Measurements from ENCODE around the gene CDKN2A.
"Not testable (repeated sequence)": the region's sequence is repeated elsewhere in the genome, so short reads cannot be mapped to it uniquely, and the experiment has no call there.

Gene CDKN2A

DNA sequence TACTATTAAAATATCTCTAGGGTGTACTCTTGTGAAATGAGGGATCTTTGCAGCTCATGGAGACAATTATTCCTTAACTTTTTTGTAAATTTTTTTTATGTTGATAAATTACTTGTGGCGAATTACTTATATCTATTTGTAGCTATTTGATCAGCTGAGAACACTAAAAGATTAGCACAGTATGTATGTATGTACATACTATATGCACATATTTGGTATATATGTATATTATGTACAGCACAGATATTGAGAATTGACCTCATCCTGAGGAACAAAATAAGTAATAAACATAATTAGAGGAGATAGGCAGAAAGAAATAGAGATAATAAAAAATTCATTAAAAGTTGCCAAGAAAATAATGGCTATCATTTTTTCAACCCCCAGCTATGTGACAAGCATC, 11.8 kb downstream of the CDKN2A start:
- DNase-seq: no peak

DNA sequence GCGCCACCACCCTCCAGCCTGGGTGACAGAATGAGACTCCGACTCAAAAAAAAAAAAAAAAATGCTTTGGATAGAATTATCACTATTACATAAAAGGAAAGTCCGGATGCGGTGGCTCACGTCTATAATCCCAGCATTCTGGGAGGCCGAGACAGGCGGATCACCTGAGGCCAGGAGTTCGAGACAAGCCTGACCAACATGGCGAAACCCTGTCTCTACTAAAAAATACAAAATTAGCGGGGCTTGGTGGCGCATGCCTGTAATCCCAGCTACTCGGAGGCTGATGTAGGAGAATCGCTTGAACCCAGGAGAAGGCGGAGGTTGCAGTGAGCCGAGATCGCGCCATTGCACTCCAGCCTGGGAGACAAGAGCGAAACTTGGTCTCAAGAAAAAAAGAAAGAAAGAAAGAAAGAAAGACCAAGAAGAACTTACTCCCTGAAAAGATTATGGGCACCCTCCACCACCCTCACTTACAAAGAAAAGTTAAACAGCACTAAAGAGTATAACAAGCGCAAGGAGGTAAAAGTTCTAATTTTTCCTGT, 17.8 kb downstream of the CDKN2A start:
- no peak for DNase-seq

DNA sequence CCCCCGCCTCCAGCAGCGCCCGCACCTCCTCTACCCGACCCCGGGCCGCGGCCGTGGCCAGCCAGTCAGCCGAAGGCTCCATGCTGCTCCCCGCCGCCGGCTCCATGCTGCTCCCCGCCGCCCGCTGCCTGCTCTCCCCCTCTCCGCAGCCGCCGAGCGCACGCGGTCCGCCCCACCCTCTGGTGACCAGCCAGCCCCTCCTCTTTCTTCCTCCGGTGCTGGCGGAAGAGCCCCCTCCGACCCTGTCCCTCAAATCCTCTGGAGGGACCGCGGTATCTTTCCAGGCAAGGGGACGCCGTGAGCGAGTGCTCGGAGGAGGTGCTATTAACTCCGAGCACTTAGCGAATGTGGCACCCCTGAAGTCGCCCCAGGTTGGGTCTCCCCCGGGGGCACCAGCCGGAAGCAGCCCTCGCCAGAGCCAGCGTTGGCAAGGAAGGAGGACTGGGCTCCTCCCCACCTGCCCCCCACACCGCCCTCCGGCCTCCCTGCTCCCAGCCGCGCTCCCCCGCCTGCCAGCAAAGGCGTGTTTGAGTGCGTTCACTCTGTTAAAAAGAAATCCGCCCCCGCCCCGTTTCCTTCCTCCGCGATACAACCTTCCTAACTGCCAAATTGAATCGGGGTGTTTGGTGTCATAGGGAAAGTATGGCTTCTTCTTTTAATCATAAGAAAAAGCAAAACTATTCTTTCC, 19.3 kb downstream of the CDKN2A start:
- DNase-seq: peak; percentile 77

DNA sequence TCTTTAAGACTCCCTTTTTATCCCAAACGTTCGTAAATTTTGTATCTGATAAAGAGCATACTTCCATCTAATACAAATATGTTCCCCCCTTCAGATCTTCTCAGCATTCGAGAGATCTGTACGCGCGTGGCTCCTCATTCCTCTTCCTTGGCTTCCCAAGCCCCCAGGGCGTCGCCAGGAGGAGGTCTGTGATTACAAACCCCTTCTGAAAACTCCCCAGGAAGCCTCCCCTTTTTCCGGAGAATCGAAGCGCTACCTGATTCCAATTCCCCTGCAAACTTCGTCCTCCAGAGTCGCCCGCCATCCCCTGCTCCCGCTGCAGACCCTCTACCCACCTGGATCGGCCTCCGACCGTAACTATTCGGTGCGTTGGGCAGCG, 19.9 kb downstream of the CDKN2A start:
- no peak for DNase-seq

GRCh38 chr9:21972361-21972760, 21.8 kb downstream of the CDKN2A start:
- DNase-seq: no peak

- peak; percentile 79 for DNase-seq
These were observed 23.2 kb downstream of the CDKN2A start for GRCh38 chr9:21970800-21971640.

GRCh38 chr9:21969951-21970799, 24.0 kb downstream of the CDKN2A start:
- no peak for DNase-seq

GRCh38 chr9:21969011-21969940, 24.9 kb downstream of the CDKN2A start:
- no peak for DNase-seq

DNA sequence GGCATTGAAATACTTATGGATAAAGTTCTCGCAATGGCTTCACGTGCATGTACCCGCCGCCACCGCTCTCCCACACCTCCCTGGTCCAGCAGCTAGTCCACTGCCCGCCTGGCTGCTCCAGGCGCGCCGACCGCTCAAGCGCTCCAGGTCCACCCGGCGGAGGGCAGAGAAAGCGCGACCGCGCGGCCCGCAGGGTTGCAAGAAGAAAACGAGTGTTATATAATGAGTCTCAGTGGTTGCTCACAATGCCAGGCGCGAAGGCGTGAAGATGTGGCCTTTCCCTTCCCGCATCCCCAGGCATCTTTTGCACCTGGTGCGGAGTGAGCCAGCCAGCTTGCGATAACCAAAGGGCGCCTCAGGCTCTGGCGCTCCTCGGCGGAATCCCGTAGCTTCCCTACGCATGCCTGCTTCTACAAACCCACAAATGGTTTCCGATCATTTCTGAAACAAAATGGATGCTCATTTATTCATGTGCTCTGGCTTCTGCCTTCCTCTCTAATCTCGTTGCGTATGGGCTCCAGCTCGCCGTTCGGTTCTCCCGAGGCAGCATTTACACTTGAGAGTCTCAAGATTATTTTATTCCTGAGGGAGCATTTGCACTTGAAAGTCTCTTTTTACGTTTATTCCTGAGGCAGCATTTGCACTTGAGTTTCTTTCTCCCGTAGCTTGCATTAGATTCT, 25.7 kb downstream of the CDKN2A start:
- peak; percentile 86 for DNase-seq

DNA sequence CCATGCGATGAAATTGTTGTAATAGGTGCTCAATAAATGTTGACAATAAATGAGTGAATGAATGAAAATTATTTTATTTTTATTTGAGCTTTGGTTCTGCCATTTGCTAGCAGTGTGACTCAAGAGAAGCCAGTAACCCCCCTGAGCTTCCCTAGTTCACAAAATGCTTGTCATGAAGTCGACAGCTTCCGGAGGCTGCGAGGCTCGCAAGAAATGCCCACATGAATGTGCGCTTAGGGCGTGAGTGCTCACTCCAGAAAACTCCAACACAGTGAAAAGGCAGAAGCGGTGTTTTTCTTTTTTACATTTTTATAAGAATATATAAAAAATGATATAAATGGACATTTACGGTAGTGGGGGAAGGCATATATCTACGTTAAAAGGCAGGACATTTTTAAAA, 26.5 kb downstream of the CDKN2A start:
- peak; percentile 35 for DNase-seq

- peak; percentile 37 for DNase-seq
These were observed 27.0 kb downstream of the CDKN2A start for GRCh38 chr9:21967169-21967568.

DNA sequence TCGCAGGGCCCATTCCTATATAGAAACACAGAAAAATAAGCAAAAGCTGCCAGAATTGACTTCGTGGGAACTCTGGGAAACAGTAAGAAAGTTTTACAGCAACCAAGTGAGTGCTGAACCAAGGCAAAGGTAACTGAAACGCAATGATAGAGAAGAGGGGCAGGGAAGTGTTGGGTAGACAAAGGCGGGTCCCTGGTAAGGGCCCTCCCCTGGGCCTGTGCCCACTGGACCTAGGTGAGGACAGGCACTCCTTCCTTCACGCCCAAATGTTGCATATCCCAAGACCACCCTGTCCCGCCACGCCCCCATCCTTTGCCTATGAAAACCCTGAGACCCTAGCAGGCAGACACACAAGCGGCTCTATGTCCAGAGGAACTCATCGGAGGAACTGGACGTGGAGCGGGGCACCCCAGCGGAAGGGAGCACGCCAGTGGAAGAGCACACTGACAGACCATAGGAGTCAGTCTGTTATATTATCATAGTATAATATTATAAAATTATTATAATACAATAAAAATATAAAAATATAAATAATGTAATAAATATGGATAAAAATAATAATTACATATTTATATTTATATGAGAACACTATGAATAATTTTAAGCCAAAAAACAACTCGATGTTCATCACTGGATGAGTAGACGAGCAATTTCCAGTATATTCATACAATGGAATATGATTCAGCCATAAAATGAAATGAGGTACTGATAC, 27.9 kb downstream of the CDKN2A start:
- peak; percentile 42 for DNase-seq

- DNase-seq: peak; percentile 79
These were observed 28.7 kb downstream of the CDKN2A start for GRCh38 chr9:21965401-21965951.

DNA sequence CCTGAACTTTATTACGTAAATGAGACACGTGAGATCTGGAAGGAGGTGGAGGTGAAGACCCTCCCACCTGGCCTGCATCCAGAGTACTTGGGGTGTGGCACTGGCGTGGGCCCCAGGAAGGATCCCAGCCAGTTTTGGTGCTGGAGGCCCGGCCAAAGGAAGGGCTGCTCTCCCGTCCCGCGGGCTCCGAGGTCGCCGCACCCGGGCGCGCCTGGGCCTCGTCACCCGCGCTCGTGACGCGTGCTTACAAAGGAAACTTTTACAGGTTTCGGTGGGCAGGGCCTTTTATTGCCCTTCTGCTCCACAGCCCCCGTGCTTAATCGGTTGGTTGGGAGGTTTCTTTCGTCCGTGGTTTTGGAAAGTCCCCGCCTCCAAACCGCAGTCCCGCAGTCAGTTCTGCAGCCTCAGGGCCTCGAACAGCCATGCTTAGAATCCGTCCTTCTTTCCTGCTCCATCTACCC, 29.2 kb downstream of the CDKN2A start:
- peak; percentile 47 for DNase-seq

DNA sequence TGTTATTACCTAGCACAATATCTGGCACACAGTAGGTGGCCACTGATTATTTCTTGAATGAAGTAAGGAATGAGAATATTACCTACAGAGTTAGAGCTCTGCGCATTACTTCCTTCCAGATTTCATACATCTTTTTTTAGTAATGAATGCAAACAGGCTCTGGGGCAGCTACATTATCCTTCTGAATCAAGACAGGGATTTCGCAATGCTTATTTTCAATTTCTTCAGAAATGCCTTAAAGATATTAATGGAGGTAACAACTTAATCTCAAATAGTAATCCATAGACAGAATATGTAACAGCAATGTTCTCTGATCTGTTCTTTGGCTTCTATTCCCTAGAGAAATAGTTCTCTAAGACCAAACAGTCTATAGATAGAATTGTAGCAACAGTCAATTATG, 32.6 kb downstream of the CDKN2A start:
- no peak for DNase-seq

GRCh38 chr9:21959268-21959667, 34.9 kb downstream of the CDKN2A start:
- DNase-seq: not testable (repeated sequence)

- no peak for DNase-seq
These were observed 35.4 kb downstream of the CDKN2A start for GRCh38 chr9:21958833-21959232.

DNA sequence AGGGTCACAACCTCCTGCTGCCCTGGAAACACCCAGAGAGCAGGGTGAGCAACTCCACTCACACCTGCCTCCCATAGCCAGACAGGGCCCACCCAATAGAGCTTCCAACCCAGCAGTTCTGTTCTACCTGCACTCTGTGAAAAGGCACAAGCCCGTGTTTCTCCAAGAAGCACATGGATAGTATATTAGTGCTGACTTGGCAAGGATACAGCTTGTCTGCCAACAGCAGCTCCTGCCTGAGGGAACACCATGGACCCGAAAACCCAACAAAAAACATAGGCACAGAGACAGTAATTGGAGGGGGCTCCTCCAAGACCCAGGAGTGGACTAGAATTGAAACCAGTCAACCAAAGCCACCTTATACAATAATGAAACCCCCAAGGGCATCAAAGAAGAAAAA, 48.6 kb downstream of the CDKN2A start:
- DNase-seq: no peak

DNA sequence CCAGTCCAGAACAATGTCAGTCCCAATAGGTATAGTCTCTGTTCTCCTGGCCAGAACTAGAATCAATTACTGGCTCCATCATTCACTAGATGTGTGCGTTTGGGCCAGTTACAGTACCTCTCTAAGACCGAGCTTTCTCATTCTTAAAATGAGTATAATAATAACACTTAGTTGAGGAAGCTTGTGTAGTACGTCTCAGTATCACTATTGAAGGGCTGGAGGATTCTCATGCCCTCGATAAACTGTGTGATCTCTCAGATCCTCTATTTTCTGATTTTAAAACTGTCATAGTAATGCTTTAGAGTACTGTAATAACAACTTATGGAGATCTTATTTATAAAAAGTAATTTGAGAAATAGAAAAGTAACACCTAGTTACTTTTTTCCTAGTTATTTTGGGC, 50.7 kb downstream of the CDKN2A start:
- no peak for DNase-seq

DNA sequence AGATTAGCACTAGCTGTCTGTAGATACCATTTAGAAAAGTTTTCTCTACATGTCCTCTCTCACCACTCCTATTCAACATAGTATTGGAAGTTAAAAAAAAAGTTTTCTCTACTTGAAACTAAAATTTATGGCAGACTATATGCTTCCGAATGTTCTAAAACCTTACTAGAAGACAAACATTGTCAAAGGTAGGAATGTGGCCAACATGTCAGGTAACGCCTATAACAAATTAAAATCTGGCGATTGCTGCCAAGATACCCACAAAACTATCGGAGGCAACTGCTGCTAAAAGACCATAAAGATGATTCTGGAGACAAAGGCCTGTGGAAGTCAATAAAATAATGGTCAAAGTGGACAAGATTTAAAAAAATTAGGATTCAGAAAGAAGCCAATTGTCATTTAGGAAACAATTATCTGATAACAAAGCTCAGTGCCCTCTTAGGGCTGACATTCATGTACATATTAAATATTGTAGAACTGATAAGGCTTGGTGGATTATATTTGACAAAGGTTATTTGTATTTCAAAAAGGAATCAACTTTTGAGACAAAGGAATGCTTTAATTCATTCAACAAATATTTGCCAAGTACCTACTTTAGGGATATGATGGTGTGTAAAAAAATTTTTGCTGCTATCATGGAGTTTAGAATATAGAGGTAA, 52.7 kb downstream of the CDKN2A start:
- DNase-seq: no peak
